COLO668 (cell line): ENCODE measurements around the gene SERINC4.
"Not testable (repeated sequence)": the region's sequence is repeated elsewhere in the genome, so short reads cannot be mapped to it uniquely, and the experiment has no call there.

Experiments used
- DNase-seq: peaks from one replicate; lab custom pipeline; 2025; ENCODE audit not compliant: unreplicated experiment; lab: John Stamatoyannopoulos, UW

SERINC4 gene

DNA sequence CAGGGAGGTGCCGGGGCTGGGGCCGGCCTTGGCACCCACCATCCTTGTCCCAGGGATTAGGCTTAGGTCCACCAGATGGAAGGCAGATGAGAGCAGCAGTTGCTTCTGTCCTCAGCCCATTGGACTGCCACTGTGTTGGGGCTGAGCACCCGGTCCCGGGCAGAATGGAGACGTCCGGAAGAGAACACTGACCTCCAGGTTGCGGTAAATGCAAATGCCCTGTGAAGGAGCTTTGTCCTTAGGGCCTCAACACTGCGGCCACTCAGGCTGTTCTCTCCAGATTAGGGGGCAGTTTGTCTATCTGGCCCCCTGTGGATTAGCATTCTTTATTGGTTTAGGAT, at the start of gene SERINC4:
TSS of gene SERINC4 (minus strand) at position 276 of the 341 bp plus-strand sequence. CDS start at position 42, 234 bp downstream.
- peak; percentile 37 for DNase-seq

DNA sequence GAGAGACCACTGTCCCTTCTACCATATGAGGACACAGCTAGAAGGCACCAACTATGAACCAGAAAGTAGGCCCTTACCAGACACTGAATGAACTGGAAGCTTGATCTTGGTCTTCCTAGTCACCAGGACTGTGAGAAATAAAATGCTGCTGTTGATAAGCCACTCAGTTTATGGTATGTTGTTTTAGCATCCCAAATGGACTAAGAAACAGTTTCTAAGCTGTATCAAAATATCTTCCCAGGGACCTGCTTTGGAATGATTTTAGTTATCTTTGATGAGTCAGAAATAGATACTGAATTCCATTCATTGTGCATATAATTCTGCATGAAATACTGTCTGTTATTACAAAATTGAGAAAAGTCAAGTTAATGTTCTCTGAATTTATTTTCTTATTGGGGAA, 45.4 kb upstream of the SERINC4 start:
- no peak for DNase-seq

DNA sequence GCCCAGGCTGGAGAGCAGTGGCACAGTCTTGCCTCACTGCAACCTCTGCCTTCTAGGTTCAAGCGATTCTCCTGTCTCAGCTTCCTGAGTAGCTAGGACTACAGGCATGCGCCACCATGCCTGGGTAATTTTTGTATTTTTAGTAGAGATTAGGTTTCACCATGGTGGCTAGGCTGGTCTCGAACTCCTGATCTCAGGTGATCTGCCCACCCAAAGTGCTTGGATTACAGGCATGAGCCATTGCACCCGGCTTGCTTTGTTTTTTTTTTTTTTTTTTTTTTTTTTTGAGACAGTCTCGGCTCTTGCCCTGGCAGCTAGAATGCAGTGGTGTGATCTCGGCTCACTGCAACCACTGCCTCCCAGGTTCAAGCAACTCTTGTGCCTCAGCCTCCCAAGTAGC, 32.5 kb upstream of the SERINC4 start:
- not testable (repeated sequence) for DNase-seq

DNA sequence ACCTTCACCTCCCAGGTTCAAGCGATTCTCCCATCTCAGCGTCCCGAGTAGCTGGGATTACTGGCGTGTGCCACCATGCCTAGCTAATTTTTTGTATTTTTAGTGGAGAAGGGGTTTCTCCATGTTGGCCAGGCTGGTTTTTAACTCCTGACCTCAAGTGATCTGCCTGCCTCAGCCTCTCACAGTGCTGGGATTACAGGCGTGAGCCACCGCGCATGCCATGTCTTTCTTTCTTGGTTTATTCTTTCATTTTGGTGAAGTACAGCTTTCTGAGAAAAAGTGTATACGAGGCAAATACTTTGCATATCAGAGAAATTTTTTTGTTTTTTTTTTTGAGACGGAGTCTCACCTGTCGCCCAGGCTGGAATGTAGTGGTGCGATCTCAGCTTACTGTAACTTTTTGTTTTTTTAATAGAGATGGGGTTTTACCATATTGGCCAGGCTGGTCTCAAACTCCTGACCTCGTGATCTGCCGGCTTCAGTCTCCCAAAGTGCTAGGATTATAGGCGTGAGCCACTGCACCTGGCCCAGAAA, 31.6 kb upstream of the SERINC4 start:
- DNase-seq = not testable (repeated sequence)

DNA sequence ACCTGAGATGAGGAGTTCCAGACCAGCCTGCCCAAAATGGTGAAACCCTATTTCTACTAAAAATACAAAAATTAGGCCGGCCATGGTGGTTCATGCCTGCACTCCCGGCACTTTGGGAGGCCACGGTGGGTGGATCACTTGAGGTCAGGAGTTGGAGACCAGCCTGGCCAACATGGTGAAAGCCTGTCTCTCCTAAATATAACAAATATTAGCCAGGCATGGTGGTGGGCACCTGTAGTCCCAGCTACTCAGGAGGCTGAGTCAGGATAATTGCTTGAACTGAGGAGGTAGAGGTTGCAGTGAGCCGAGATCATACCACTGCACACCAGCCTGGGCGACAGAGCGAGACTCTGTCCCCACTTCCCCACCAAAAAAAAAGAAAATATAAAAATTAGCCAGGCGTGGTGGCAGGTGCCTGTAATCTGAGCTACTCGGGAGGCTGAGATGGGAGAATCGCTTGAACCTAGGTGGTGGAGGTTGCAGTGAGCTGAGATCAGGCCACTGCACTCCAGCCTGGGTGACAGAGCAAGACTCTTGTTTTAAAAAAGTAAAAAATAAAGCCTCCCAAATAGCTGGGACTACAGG, 30.8 kb upstream of the SERINC4 start:
- DNase-seq = not testable (repeated sequence)

DNA sequence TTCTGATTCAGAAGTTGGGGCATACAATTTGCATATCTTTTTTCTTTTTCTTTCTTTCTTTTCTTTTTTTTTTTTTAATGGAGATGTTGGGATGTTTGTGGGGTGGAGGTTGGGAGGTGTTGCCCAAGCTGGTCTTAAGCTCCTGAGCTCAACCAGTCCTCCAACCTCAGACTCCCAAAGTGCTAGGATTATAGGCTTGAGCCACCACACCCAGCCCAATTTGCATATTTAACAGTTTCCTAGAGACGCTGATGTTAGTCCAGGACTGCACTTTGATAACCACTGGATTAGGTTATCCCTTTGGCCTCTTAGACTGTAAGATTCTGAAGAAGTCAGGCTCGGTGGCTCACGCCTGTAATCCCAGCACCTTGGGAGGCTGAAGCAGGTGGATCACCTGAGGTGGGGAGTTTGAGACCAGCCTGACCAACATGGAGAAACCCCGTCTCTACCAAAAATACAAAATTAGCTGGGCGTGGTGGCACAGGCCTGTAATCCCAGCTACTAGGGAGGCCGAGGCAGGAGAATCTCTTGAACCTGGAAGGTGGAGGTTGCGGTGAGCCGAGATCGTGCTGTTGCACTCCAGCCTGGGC, 30.0 kb upstream of the SERINC4 start:
- DNase-seq = not testable (repeated sequence)

DNA sequence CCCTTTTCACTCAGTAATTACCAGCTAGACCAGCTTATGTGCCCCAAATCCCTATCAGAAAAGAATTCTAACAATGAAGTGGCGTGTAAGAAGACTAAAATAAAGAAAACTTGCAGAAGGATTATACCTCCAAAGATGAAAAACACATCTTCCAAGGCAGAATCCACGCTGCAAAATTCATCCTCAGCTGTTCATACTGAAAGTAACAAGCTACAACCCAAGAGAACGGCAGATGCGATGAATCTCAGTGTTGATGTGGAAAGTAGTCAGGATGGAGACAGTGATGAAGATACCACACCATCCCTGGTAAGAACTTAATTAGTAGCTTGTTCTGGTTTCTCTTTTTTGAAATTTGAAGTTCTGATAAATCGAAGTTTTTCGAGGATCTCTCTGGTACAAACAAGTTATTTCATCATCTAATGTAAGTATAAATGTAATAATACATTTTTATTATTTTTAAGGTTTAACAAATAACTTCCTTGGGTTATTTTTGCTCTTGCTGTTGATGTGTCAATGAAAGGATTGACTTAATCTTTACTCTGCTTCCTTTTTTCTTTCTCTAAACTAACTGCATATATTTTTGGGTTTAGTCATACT, 28.1 kb upstream of the SERINC4 start:
- DNase-seq = no peak

DNA sequence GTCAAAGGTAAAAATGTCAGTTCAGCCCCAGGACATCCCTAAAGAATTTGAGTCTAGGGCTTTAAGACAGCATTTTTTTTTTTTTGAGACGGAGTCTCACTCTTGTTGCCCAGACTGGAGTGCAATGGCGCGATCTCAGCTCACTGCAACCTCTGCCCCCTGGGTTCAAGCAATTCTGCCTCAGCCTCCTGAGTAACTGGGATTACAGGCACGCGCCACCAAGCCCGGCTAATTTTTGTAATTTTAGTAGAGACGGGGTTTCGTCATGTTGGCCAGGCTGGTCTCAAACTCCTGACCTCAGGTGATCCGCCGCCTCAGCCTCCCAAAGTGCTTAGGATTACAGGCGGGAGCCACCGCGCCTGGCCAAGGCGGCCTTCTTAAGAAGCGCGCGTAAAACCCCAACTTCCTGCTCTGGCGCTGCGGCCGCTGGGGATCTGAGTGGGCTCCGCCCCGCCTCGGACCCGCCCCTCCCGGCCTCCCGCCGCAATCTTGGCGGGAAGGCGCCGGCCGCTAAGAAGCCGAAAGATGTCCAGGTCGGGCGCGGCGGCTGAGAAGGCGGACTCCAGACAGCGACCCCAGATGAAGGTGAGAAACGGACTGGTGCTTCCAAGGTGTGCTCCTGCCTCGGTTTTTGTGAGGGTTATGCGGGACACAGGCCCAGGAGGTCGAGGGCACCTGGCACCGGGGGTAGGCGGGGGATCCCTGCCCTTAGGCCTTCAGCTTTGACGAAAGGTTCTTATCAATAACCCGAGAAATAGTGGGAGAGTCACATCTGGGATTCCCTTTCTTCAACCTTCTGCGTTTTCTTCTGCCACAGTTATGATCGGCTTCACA, 26.7 kb upstream of the SERINC4 start, which contains the start of gene WDR76:
TSS of gene WDR76 (plus strand) at position 495 of the 834 bp plus-strand sequence. CDS start at position 526, 31 bp downstream.
- DNase-seq = peak; percentile 90

DNA sequence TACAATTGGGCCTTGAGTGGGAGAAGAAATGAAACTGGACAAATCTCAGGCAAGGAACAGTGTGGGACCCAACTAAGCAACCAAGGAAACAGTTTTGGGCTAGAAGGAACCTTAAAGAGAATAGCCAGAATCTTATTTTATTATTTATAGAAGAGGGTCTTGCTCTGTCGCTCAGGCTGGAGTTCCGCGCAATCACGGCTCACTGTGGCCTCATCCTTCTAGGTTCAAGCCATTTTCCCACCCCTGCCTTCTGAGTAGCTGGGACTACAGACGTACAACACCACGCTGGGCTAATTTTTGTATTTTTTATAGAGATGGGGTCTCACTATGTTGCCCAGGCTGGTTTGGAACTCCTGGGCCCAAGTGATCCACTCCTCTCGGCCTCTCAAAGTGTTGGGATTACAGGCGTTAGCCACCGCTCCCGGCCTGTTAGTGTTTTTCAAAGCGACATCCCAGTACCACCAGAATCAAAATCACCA, 26.0 kb upstream of the SERINC4 start:
- DNase-seq = no peak

DNA sequence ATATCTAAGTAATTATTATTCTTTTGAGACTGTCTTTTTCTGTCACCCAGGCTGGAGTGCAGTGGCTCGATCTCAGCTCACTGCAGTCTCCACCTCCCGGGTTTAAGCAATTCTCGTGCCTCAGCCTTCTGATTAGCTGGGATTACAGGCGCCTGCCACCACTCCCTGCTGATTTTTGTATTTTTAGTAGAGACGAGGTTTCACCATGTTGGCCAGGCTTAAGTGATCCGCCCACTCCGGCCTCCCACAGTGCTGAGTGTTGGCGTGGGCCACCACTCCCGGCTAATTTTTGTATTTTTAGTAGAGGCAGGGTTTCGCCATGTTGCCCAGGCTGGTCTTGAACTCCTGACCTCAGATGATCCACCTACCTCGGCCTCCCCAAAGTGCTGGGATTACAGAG, 25.3 kb upstream of the SERINC4 start:
- DNase-seq = not testable (repeated sequence)

DNA sequence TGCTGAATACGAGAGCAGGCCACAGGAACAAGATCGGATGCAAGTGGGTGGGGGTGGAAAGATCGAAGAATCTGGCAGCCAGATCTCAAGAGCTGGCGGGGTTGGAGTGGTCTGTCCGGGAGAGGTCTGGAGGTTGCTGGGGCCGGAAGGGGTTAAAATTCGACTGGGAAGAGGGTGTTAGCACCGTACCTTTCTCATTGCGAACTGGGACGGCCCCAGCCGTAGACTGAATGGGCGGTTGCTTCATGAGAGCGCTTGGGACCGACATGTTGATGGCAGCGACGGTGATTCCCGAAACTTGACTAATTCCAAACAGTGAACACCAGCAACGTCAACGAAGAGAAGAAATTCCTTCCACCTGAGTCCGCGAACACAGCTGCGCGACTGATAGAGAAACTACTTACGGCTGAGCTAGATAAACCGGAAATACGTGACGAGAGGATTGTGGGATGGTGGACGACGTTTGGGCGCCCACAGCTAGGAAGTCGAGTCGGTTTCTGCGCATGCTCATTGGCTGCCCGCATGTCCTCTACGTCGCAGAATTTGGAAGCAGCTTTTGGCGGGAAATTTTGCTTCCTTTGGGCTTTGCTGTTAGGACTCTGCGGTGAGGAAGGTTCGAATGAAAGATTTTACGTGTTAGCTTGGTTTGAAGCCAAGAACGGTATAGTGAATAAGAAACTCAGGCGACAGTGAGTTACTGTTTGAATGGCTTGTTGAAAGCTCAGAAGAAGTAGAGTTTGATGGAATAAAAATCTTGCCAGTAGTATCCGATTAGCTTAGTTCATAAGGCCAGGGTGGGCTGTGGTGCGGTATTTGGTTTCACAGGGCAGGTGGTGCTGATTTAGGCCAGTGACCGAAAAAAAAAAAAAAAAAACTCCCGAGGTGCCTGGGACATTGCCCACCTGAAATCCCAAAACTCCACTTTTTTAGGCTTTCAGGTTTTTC, 24.6 kb upstream of the SERINC4 start, which contains the start of gene MFAP1:
TSS of gene MFAP1 (minus strand) at position 389 of the 945 bp plus-strand sequence. CDS start at position 268, 121 bp downstream.
- DNase-seq = peak; percentile 93

DNA sequence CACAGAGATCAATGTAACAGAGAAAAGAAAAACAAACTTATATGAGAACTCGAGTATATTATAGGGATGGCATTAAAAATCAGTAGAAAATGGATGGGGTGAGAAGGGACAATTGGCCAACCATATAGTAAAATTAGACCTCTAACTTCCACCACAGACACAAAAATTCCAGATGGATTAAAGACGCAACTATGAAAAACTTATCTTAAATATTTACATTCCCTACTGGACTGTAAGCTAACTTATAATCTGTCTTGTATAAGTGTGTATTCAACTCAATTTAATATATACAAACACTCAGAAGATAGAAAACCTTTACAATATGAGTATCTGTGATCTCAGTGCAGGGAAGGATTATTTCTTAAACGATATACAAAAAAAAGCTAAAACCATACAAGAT, 21.5 kb upstream of the SERINC4 start:
- no peak for DNase-seq

DNA sequence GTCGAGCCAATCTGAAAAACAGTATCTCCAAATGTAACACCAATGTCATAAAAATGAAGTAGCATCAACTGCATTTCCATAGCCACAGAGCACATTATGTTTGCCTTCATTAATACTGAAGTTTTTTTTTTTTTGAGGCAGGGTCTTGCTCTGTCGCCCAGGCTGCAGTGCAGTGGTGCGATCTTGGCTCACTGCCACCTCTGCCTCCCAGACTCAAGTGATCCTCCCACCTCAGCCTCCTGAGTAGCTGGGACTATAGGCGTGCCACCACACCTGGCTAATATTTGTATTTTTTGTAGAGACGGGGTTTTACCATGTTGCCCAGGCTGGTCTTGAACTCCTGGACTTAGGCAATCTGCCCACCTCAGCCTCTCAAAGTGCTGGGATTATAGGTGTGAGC, 15.0 kb upstream of the SERINC4 start:
- not testable (repeated sequence) for DNase-seq

DNA sequence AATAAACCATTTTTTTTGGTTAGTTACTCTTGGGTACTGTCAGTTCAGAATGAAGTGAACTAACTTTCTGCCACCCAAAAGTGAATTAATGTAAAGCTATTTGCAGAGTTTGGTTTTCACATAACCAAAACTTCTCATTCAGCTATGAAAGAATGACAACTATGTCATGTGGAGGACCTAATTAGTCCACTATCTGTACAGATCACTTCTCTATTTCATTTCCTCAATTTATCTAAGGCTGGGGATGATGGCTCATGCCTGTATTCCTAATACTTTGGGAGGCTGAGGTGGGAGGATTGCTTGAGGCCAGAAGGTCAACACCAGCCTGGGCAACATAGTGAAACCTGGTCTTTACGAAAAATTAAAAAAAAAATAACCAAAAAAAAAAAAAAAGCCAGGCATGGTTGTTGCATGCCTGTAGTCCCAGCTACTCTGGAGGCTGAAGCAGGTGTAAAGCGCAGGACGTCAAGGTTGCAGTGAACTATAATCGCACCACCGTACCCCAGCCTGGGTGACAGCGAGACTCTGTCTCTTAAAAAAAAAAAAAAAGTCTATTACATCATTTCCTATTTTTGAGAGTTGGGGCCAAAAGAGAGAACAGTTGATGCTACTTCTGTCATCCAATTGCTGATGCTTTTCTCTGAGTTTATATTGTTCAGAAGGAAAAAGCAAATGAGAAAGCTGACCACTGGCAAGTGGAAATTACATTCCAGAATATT, 9.1 kb upstream of the SERINC4 start:
- no peak for DNase-seq

DNA sequence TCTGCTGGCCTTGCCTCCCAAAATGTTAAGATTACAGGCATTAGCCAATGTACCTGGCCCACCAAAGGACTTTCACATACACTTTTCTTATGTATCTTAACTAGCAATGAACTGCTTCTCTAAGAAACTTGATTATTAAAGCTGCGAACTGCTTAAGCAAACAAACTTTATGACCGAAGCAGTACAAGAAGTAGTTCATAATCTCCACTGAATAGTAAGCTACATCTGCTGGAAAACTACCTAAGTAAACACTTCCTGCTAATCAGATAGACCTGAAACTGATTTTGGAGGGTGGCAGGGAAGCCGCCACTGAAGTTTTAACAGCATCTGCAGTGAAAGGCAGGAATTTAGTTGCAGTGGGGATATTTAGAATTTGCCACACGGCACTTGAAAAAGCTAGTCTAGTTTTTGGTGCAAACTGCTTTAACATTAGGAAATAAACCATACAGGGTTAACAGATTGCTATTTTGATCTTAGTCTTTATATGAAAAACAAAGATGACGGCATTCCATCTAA, 8.5 kb upstream of the SERINC4 start:
- DNase-seq = no peak

DNA sequence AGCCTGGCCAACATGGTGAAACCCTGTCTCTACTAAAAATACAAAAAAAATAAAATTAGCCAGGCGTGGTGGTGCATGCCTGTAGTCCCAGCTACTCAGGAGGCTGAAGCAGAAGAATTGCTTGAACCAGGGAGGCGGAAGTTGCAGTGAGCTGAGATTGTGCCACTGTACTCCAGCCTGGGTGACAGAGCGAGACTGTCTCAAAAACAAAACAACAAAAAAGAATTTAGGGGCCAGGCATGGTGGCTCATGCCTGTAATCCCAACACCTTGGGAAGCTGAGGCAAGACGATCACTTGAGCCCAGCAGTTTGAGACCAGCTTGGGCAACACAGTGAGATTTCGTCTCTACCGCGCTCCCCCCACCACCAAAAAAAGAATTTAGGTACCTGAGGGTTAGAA, 2.7 kb upstream of the SERINC4 start:
- DNase-seq = not testable (repeated sequence)

DNA sequence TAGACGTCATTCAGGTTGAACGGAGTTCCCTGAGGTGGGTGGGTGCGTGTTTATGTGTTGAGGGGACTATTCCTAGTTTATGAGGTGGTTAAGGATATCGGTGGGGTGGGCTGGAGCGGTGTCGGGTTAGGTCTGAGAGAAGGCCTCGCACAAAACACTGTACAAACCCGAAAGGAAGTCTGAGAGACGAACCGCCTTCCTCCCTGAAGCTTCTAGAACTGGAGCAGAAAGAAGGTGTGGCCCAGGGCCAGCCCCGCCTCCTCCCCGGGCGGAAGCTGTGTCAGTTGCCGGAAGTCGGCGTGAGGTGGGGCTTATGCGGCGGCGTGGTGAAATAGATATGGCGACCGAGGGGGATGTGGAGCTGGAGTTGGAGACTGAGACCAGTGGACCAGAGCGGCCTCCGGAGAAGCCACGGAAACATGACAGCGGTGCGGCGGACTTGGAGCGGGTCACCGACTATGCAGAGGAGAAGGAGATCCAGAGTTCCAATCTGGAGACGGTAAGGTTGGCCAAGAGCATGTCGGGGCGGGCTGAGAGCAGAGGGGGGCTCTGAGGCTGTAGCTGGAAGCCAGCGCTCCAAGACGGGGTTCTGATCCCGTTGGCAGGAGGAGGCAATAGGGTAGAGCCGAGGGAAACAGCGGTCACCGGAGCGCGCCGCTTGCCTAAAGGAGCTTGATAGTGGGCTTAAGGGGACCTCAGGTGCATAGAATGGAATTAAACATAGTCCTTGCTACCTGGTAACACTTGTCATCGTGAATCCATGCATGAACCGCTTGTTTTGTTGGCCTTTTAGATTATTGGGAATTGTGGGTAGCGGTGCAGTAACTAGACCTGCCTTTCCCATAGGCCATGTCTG, 494 bp upstream of the SERINC4 start, which contains the start of gene HYPK:
TSS of gene HYPK (plus strand) at position 314 of the 856 bp plus-strand sequence. CDS start at position 338, 24 bp downstream.
- DNase-seq = peak; percentile 91
